Measurements from ENCODE around the gene TPK1. TPM values are rescaled to one million over a fixed set of nuclear protein-coding genes. Genes with fewer than 3 reads are reported as not detected.

Gene TPK1
- polyA plus RNA-seq, 2 of the 4 experiments (the other 2 are of a cell fraction), result 1.4 to 2.5 TPM

DNA sequence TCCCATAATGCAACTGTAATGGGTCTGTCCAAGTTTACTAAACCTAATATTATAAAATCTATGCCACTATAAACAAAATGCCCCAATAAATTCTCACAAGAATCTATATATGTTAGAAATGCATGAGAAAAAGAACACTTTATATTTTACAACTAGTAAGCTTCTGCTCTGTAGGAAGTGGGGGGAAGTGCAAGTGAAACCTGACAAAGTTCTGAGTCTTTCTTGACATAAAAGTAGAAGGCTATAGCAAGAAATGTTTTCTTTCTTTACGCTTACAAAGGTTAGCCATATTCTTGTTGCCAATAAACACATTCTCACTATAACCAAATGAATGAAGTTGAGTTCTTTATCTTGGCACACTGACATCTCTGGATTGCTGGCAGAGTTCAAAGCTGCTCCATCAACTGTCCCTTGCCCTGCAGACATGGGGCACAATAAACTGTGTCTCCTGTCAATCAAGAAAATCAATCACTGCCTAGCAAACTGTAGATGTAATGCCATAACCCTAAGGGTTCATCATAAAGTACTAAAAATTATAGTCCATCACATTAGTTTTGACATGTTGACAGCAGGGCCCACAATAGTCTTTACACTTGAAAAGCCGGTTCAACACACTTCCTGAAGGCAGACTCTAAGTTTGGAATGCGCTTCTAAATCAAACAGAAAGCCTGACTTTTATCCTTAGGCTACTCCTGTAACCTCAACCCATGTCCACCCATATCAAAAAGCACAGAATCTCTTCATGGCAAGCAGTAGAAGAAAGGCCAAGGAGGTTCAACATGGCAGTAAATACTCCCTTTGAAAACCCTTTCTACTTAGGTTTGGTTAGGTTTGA lies 58.6 kb downstream of the TPK1 start (continued):
- TF ChIP-seq, protein P1, sequence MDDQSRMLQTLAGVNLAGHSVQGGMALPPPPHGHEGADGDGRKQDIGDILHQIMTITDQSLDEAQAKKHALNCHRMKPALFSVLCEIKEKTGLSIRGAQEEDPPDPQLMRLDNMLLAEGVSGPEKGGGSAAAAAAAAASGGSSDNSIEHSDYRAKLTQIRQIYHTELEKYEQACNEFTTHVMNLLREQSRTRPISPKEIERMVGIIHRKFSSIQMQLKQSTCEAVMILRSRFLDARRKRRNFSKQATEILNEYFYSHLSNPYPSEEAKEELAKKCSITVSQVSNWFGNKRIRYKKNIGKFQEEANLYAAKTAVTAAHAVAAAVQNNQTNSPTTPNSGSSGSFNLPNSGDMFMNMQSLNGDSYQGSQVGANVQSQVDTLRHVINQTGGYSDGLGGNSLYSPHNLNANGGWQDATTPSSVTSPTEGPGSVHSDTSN (IDR thresholded peaks at IDR 0.05), result no peak

DNA sequence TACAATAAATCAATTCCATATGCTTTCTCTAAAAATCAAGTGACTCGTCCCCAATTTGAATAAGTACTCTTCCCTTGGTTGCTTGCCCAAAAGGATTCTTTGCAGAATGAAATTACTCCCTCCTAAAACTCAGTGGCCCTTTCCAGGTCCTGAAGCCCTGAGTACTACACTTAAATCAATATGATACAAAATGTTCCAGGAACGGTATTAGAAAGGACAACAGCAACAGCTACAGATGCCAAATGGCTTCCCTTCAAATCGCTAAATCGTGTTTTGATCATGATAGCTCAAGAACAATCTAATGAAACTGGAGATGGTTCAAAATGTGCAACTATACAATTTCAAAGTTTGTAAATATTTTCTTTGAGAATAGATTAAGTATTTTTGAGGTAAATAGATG lies 59.4 kb downstream of the TPK1 start:
- no peaks in the 10 kb centered on the region for H3K4me1 ChIP-seq
- TF ChIP-seq TP53 (CRISPR knock-in tag; IDR thresholded peaks at IDR 0.05), result no peak
- TF ChIP-seq, protein P2, sequence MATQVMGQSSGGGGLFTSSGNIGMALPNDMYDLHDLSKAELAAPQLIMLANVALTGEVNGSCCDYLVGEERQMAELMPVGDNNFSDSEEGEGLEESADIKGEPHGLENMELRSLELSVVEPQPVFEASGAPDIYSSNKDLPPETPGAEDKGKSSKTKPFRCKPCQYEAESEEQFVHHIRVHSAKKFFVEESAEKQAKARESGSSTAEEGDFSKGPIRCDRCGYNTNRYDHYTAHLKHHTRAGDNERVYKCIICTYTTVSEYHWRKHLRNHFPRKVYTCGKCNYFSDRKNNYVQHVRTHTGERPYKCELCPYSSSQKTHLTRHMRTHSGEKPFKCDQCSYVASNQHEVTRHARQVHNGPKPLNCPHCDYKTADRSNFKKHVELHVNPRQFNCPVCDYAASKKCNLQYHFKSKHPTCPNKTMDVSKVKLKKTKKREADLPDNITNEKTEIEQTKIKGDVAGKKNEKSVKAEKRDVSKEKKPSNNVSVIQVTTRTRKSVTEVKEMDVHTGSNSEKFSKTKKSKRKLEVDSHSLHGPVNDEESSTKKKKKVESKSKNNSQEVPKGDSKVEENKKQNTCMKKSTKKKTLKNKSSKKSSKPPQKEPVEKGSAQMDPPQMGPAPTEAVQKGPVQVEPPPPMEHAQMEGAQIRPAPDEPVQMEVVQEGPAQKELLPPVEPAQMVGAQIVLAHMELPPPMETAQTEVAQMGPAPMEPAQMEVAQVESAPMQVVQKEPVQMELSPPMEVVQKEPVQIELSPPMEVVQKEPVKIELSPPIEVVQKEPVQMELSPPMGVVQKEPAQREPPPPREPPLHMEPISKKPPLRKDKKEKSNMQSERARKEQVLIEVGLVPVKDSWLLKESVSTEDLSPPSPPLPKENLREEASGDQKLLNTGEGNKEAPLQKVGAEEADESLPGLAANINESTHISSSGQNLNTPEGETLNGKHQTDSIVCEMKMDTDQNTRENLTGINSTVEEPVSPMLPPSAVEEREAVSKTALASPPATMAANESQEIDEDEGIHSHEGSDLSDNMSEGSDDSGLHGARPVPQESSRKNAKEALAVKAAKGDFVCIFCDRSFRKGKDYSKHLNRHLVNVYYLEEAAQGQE (IDR thresholded peaks at IDR 0.05), result no peak
- no peak for TF ChIP-seq FOSL2 (IDR thresholded peaks at IDR 0.05)
- no peak for TF ChIP-seq FOSL2 (CRISPR knock-in tag; IDR thresholded peaks at IDR 0.05)
- TF ChIP-seq HOXA7 (CRISPR knock-in tag; IDR thresholded peaks at IDR 0.05), result no peak
- TF ChIP-seq HEYL (CRISPR knock-in tag; IDR thresholded peaks at IDR 0.05), result no peak
- TF ChIP-seq EP300 (IDR thresholded peaks at IDR 0.05), result no peak
- 13% methylated on average over 4 of the region's 4 CpGs for WGBS (ENCODE audit: missing lambda C conversion rate)
- H3K9me3 ChIP-seq, result no peaks in the 10 kb centered on the region
- POLR2A ChIA-PET, result no interaction called here
- DNase-seq (ENCODE audit: low read depth in 1 of 2, low spot score in 1 of 2), result no peak
- no peak overlapping the region for H3K27ac ChIP-seq
- no peak for ATAC-seq
- FAIRE-seq, result no peak
- H3K4me2 ChIP-seq, result no peak overlapping the region
- no peak overlapping the region for H3K4me3 ChIP-seq
- CTCF ChIA-PET, result no interaction called here

DNA sequence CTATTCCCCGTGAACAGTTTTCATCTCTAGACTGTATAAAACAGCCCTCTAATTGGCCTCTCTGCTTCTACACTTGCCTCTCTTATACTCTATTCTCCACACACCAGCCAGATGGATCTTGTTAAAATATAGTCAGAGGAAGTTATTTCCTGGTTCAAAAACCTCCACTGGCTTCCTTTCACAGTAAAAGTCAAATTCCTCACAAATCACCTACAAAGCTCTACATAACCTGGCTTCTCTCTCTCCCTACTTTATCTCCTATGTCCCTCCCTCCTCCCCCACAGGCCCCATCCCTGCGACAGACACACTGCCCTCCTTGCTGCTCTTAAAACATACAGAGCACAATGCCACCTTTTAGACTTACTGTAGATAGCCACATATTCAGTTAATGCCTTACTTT lies 60.1 kb downstream of the TPK1 start:
- no peak for TF ChIP-seq TFCP2L1 (CRISPR knock-in tag; IDR thresholded peaks at IDR 0.05)
- TF ChIP-seq CBX8 (IDR thresholded peaks at IDR 0.05), result no peak
- TF ChIP-seq TP53 (CRISPR knock-in tag; IDR thresholded peaks at IDR 0.05), result no peak
- no peak for TF ChIP-seq NR3C1 (IDR thresholded peaks at IDR 0.05)
- TF ChIP-seq, protein P3, sequence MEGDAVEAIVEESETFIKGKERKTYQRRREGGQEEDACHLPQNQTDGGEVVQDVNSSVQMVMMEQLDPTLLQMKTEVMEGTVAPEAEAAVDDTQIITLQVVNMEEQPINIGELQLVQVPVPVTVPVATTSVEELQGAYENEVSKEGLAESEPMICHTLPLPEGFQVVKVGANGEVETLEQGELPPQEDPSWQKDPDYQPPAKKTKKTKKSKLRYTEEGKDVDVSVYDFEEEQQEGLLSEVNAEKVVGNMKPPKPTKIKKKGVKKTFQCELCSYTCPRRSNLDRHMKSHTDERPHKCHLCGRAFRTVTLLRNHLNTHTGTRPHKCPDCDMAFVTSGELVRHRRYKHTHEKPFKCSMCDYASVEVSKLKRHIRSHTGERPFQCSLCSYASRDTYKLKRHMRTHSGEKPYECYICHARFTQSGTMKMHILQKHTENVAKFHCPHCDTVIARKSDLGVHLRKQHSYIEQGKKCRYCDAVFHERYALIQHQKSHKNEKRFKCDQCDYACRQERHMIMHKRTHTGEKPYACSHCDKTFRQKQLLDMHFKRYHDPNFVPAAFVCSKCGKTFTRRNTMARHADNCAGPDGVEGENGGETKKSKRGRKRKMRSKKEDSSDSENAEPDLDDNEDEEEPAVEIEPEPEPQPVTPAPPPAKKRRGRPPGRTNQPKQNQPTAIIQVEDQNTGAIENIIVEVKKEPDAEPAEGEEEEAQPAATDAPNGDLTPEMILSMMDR (IDR thresholded peaks at IDR 0.05), result no peak
- no peak for TF ChIP-seq MAZ (IDR thresholded peaks at IDR 0.05; ENCODE audit: borderline replicate concordance, low read depth, low read length)
- TF ChIP-seq JUNB (IDR thresholded peaks at IDR 0.05), result no peak
- no peak for TF ChIP-seq FOSL2 (IDR thresholded peaks at IDR 0.05)
- TF ChIP-seq FOSL2 (CRISPR knock-in tag; IDR thresholded peaks at IDR 0.05), result no peak
- no peak for TF ChIP-seq EHMT2 (IDR thresholded peaks at IDR 0.05; ENCODE audit: low read depth)
- TF ChIP-seq RAD21 (conservative IDR thresholded peaks at IDR 0.05 in 1 of 2, IDR thresholded peaks at IDR 0.05 in 1 of 2), result no peak
- no peak for TF ChIP-seq CBX2 (IDR thresholded peaks at IDR 0.05; ENCODE audit: borderline replicate concordance, low read depth)
- no peak for TF ChIP-seq RNF2 (IDR thresholded peaks at IDR 0.05; ENCODE audit: borderline replicate concordance, low read depth)
- TF ChIP-seq BHLHE40 (IDR thresholded peaks at IDR 0.05; ENCODE audit: low read depth, low read length), result no peak
- TF ChIP-seq KDM5A (IDR thresholded peaks at IDR 0.05), result no peak
- TF ChIP-seq NFE2L2 (conservative IDR thresholded peaks at IDR 0.05; ENCODE audit: low read length), result no peak
- TF ChIP-seq, protein P4, sequence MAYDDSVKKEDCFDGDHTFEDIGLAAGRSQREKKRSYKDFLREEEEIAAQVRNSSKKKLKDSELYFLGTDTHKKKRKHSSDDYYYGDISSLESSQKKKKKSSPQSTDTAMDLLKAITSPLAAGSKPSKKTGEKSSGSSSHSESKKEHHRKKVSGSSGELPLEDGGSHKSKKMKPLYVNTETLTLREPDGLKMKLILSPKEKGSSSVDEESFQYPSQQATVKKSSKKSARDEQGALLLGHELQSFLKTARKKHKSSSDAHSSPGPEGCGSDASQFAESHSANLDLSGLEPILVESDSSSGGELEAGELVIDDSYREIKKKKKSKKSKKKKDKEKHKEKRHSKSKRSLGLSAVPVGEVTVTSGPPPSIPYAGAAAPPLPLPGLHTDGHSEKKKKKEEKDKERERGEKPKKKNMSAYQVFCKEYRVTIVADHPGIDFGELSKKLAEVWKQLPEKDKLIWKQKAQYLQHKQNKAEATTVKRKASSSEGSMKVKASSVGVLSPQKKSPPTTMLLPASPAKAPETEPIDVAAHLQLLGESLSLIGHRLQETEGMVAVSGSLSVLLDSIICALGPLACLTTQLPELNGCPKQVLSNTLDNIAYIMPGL (CRISPR knock-in tag; IDR thresholded peaks at IDR 0.05; ENCODE audit: borderline replicate concordance), result no peak
- no peak for TF ChIP-seq SMC3 (IDR thresholded peaks at IDR 0.05)
- TF ChIP-seq, protein P5, sequence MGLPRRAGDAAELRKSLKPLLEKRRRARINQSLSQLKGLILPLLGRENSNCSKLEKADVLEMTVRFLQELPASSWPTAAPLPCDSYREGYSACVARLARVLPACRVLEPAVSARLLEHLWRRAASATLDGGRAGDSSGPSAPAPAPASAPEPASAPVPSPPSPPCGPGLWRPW (IDR thresholded peaks at IDR 0.05), result no peak
- no peak for TF ChIP-seq HDAC2 (IDR thresholded peaks at IDR 0.05)
- TF ChIP-seq, protein P6, sequence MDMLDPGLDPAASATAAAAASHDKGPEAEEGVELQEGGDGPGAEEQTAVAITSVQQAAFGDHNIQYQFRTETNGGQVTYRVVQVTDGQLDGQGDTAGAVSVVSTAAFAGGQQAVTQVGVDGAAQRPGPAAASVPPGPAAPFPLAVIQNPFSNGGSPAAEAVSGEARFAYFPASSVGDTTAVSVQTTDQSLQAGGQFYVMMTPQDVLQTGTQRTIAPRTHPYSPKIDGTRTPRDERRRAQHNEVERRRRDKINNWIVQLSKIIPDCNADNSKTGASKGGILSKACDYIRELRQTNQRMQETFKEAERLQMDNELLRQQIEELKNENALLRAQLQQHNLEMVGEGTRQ (IDR thresholded peaks at IDR 0.05), result no peak
- Histone ChIP-seq H3K9me3 (no peaks in the 10 kb centered on the region), H3K27ac (no peak overlapping the region), H3K4me3 (no peak overlapping the region), H3K4me1 (no peaks in the 10 kb centered on the region), H3K4me2 (no peak overlapping the region)
- DNase-seq (ENCODE audit: low read depth in 1 of 2, low spot score in 1 of 2) (no peak), FAIRE-seq (no peak), ATAC-seq (no peak)
- ChIA-PET POLR2A (no interaction called here), CTCF (no interaction called here)
- WGBS (ENCODE audit: missing lambda C conversion rate), result 53% methylated on average over 2 of the region's 2 CpGs
